Caco-2 (cell line): ENCODE measurements around the gene GOLT1A. TPM values are rescaled to one million over a fixed set of nuclear protein-coding genes. Genes with fewer than 3 reads are reported as not detected.

Experiments used
- BruUV-seq: library from RNA; stranded (reverse); fragments of 400-500 nt; replicated peaks from 2 replicates; lab custom pipeline; 2021; lab: Mats Ljungman, UMichigan
- CTCF ChIA-PET: fragments of 300-600 bp; sonication (Branson Sonifier 250); formaldehyde crosslinking; loops from one replicate; lab custom pipeline; 2022; ENCODE audit warnings: antibody characterized with exemption; lab: Charles Lee
- POLR2A ChIA-PET: fragments of 300-600 bp; sonication (Branson Sonifier 250); formaldehyde crosslinking; loops from one replicate; lab custom pipeline; 2022; ENCODE audit warnings: antibody characterized with exemption; lab: Charles Lee
- DNase-seq, 2 experiments: peaks; one replicate each; pipeline versions ENCODE4 v3.0.0 to v3.0.0-alpha.2; 2020 to 2022
- H3K27me3 ChIP-seq: replicated peaks from 2 replicates; pipeline ENCODE4 v1.6.0; 2011; ENCODE audit warnings: low read length; ENCODE audit not compliant: control insufficient read depth, insufficient read depth
- H3K36me3 ChIP-seq: 2 replicates; pipeline ENCODE4 v1.5.1; 2011; ENCODE audit warnings: low read length; ENCODE audit not compliant: control insufficient read depth, insufficient read depth
- H3K4me1 ChIP-seq: fragments of 250-450 bp; sonication (Bioruptor Pico); 2 replicates; pipeline ENCODE4 v1.5.1; 2020; ENCODE audit warnings: mild to moderate bottlenecking
- H3K4me3 ChIP-seq: 2 replicates; pipeline ENCODE4 v1.5.1; 2011; ENCODE audit warnings: low read depth, mild to moderate bottlenecking, control low read depth, low read length
- H3K9me3 ChIP-seq: fragments of 250-450 bp; sonication (Bioruptor Pico); 2 replicates; pipeline ENCODE4 v1.5.1; 2020; ENCODE audit warnings: mild to moderate bottlenecking, moderate library complexity
- H3K27ac Mint-ChIP-seq: one replicate; pipeline ENCODE4 v1.8.0; 2022; ENCODE audit warnings: mixed read lengths; ENCODE audit not compliant: unreplicated experiment
- H3K27me3 Mint-ChIP-seq: one replicate; pipeline ENCODE4 v1.8.0; 2022; ENCODE audit warnings: mixed read lengths; ENCODE audit not compliant: insufficient read depth, unreplicated experiment
- H3K36me3 Mint-ChIP-seq: one replicate; pipeline ENCODE4 v1.8.0; 2022; ENCODE audit warnings: mild to moderate bottlenecking, mixed read lengths; ENCODE audit not compliant: insufficient read depth, unreplicated experiment
- H3K4me1 Mint-ChIP-seq: one replicate; pipeline ENCODE4 v1.8.0; 2022; ENCODE audit warnings: low read depth, mixed read lengths; ENCODE audit not compliant: unreplicated experiment
- H3K4me3 Mint-ChIP-seq: one replicate; pipeline ENCODE4 v1.8.0; 2022; ENCODE audit warnings: mild to moderate bottlenecking, moderate library complexity, mixed read lengths; ENCODE audit not compliant: unreplicated experiment
- H3K9me3 Mint-ChIP-seq: one replicate; pipeline ENCODE4 v1.8.0; 2022; ENCODE audit warnings: mixed read lengths; ENCODE audit not compliant: unreplicated experiment
- CTCF ChIP-seq, 2 experiments: fragments of 200-600 bp in 1 of 2; IDR thresholded peaks; 1 replicate in 1 of 2; 2 replicates in 1 of 2; pipeline versions ENCODE4 v1.5.1 to v1.8.0; 2011 to 2022; ENCODE audit warnings: antibody characterized with exemption in 1 of 2, control low read depth in 1 of 2, inconsistent platforms in 1 of 2, low read depth in 1 of 2, low read length in 1 of 2, mild to moderate bottlenecking in 1 of 2, moderate library complexity in 1 of 2; ENCODE audit not compliant: insufficient read depth in 1 of 2, severe bottlenecking in 1 of 2, unreplicated experiment in 1 of 2
- intact Hi-C: fragments of 100-400 bp; cut with micrococcal nuclease; formaldehyde crosslinking; loops from one replicate; pipeline ENCODE4 v1.10.0; 2022; ENCODE audit not compliant: unreplicated experiment
- total RNA-seq: library from RNA; stranded (reverse); gene quantifications from 2 replicates; pipeline ENCODE4 v1.2.3, GENCODE V29; 2022

GOLT1A gene
- total RNA-seq, 1 experiment from 2014 or later, result 25.9 TPM

GRCh38 chr1:204191456-204191855 is 22.3 kb downstream of the GOLT1A start:
- intact Hi-C loops, result no loop called here
- H3K4me3 Mint-ChIP-seq, result no peak overlapping the region
- peaks cover 5% of the 10 kb centered on the region for H3K4me1 Mint-ChIP-seq
- BruUV-seq, result no TSS peak
- no peaks in the 10 kb centered on the region for H3K27me3 ChIP-seq
- no peak for DNase-seq
- peaks cover 27% of the 10 kb centered on the region for H3K4me1 ChIP-seq
- H3K4me3 ChIP-seq, result no peak overlapping the region
- no peak overlapping the region for H3K27ac Mint-ChIP-seq
- no peaks in the 10 kb centered on the region for H3K9me3 ChIP-seq
- no peaks in the 10 kb centered on the region for H3K36me3 Mint-ChIP-seq
- H3K9me3 Mint-ChIP-seq, result peaks cover 11% of the 10 kb centered on the region
- ChIA-PET CTCF (interaction anchor here (0.6 kb wide), 1 partner anchor 174 kb away, joined by 4 read pairs; no protein-coding TSS in a partner anchor), POLR2A (no interaction called here)
- no peaks in the 10 kb centered on the region for H3K27me3 Mint-ChIP-seq
- no peak for TF ChIP-seq CTCF (IDR thresholded peaks at IDR 0.05; ENCODE audit: insufficient read depth in 1 of 2, low read depth in 1 of 2, low read length in 1 of 2, severe bottlenecking in 1 of 2, unreplicated experiment in 1 of 2)
- H3K36me3 ChIP-seq, result no peaks in the 10 kb centered on the region

GRCh38 chr1:204190212-204191211 is 23.3 kb downstream of the GOLT1A start:
- H3K36me3 Mint-ChIP-seq, result no peaks in the 10 kb centered on the region
- intact Hi-C loops, result no loop called here
- no peak for TF ChIP-seq CTCF (IDR thresholded peaks at IDR 0.05; ENCODE audit: insufficient read depth in 1 of 2, low read depth in 1 of 2, low read length in 1 of 2, severe bottlenecking in 1 of 2, unreplicated experiment in 1 of 2)
- no peaks in the 10 kb centered on the region for H3K27me3 ChIP-seq
- peak overlapping the region; percentile 60 for H3K4me3 Mint-ChIP-seq
- H3K4me1 ChIP-seq, result peaks cover 21% of the 10 kb centered on the region
- no TSS peak for BruUV-seq
- no peak overlapping the region for H3K27ac Mint-ChIP-seq
- POLR2A ChIA-PET, result interaction anchor here (0.6 to 1.6 kb wide), 3 partner anchors 8 to 53 kb away, joined by 3 read pairs; partner anchors contain the start of gene GOLT1A
- CTCF ChIA-PET, result interaction anchor here (1.1 to 1.4 kb wide), 2 partner anchors 8 to 23 kb away, joined by 3 to 7 read pairs; partner anchors contain the start of gene GOLT1A
- H3K9me3 Mint-ChIP-seq, result peaks cover 8% of the 10 kb centered on the region
- peak; percentile 69 to 82 for DNase-seq
- peak overlapping the region; percentile 22 for H3K4me3 ChIP-seq
- H3K9me3 ChIP-seq, result no peaks in the 10 kb centered on the region
- H3K4me1 Mint-ChIP-seq, result peaks cover 3% of the 10 kb centered on the region
- no peaks in the 10 kb centered on the region for H3K36me3 ChIP-seq
- H3K27me3 Mint-ChIP-seq, result no peaks in the 10 kb centered on the region

GRCh38 chr1:204188959-204189639 is 24.7 kb downstream of the GOLT1A start:
- no peaks in the 10 kb centered on the region for H3K9me3 ChIP-seq
- intact Hi-C loops, result no loop called here
- H3K4me3 ChIP-seq, result no peak overlapping the region
- H3K27ac Mint-ChIP-seq, result no peak overlapping the region
- TF ChIP-seq CTCF (IDR thresholded peaks at IDR 0.05; ENCODE audit: insufficient read depth in 1 of 2, low read depth in 1 of 2, low read length in 1 of 2, severe bottlenecking in 1 of 2, unreplicated experiment in 1 of 2), result no peak
- CTCF ChIA-PET, result interaction anchor here (1.4 kb wide), 1 partner anchor 10 kb away, joined by 7 read pairs; no protein-coding TSS in a partner anchor
- H3K36me3 Mint-ChIP-seq, result no peaks in the 10 kb centered on the region
- no peaks in the 10 kb centered on the region for H3K27me3 Mint-ChIP-seq
- DNase-seq, result no peak
- H3K36me3 ChIP-seq, result no peaks in the 10 kb centered on the region
- POLR2A ChIA-PET, result no interaction called here
- BruUV-seq, result no TSS peak
- peaks cover 15% of the 10 kb centered on the region for H3K4me1 ChIP-seq
- H3K9me3 Mint-ChIP-seq, result no peaks in the 10 kb centered on the region
- no peaks in the 10 kb centered on the region for H3K27me3 ChIP-seq
- H3K4me1 Mint-ChIP-seq, result no peaks in the 10 kb centered on the region
- no peak overlapping the region for H3K4me3 Mint-ChIP-seq
